Urinary bladder (tissue), 4 donors: ENCODE results near the gene AGR2. TPM values are rescaled to one million over a fixed set of nuclear protein-coding genes. Genes with fewer than 3 reads are reported as not detected.

Source experiments
- DNase-seq: peaks from one replicate; pipeline ENCODE4 v3.0.0-alpha.2; 2015; ENCODE audit errors: extremely low spot score
- H3K27ac ChIP-seq: one replicate; pipeline ENCODE4 v1.5.1; 2013; ENCODE audit warnings: low read depth, mild to moderate bottlenecking, moderate library complexity
- H3K36me3 ChIP-seq: one replicate; pipeline ENCODE4 v1.6.1; 2013; ENCODE audit warnings: mild to moderate bottlenecking, moderate library complexity; ENCODE audit not compliant: insufficient read depth
- H3K4me1 ChIP-seq: one replicate; pipeline ENCODE4 v1.6.1; 2013; ENCODE audit warnings: mild to moderate bottlenecking, moderate library complexity; ENCODE audit not compliant: insufficient read depth
- H3K4me3 ChIP-seq: one replicate; pipeline ENCODE4 v1.5.1; 2013; ENCODE audit warnings: low read depth, low read length
- WGBS: extraction: QIAGEN DNeasy Blood & Tissue Kit; methylation state at CpG from one replicate; pipeline ENCODE4 v1.1.7; 2013; 5-methylcytosine and 5-hydroxymethylcytosine counted together
- polyA plus RNA-seq: library from polyadenylated mRNA; stranded (reverse); fragments of 200-250 nt; gene quantifications from one replicate; pipeline ENCODE4 v1.2.3, GENCODE V29; 2013
- total RNA-seq: library from RNA; depleted of rRNA; stranded (reverse); fragments of >200 nt; gene quantifications from one replicate; pipeline ENCODE4 v1.2.3, GENCODE V29; 2014
- donor health status: healthy with polysubstance abuse.
- donor health status: healthy.

The AGR2 gene
- total and polyA plus RNA-seq, 2 donors = 57.3 to 88.3 TPM

- peak overlapping the region; percentile 13 for H3K4me3 ChIP-seq
Measured at GRCh38 chr7:16803881-16804673, 722 bp downstream of the AGR2 start.

GRCh38 chr7:16803125-16803524 is 1.7 kb downstream of the AGR2 start:
- Histone ChIP-seq H3K4me3 (no peak overlapping the region), H3K4me1 (no peaks in the 10 kb centered on the region), H3K27ac (no peak overlapping the region), H3K36me3 (no peaks in the 10 kb centered on the region)
- no peak for DNase-seq
- WGBS = 83% methylated on average over 4 of the region's 4 CpGs

More at GRCh38 chr7:16803881-16804673, 722 bp downstream of the AGR2 start:
- no peaks in the 10 kb centered on the region for H3K4me1 ChIP-seq
- no peaks in the 10 kb centered on the region for H3K36me3 ChIP-seq
- WGBS = 80% methylated on average over 7 of the region's 7 CpGs
- DNase-seq = no peak
- H3K27ac ChIP-seq = no peak overlapping the region

- DNase-seq = no peak
Measured at GRCh38 chr7:16801579-16801978, 3.2 kb downstream of the AGR2 start.

DNA sequence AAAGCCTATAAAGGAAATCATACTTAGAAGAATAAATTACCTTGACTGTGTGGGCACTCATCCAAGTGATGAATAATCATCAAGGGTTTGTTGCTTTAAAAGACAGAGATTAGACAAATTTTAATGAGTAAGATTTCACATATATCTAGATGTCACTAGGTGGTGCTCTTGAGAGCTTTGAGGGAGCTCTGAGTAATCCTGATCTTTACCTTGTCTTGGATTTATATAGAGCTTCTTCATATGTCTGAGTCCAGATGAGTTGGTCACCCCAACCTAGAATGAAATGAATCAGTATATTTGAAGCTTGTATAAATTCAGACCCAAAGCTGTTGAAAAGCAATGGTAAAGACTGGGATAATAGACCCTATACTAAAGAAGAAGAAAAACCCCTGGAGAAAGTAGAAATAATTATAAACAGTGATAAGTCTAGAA is 3.7 kb downstream of the AGR2 start:
- Histone ChIP-seq H3K36me3 (no peaks in the 10 kb centered on the region), H3K4me3 (no peak overlapping the region)
- DNase-seq = no peak

More at GRCh38 chr7:16801579-16801978, 3.2 kb downstream of the AGR2 start:
- Histone ChIP-seq H3K36me3 (no peaks in the 10 kb centered on the region), H3K27ac (no peak overlapping the region), H3K4me3 (no peak overlapping the region), H3K4me1 (no peaks in the 10 kb centered on the region)
- 94% methylated on average over 4 of the region's 4 CpGs for WGBS

GRCh38 chr7:16795624-16796023 is 9.2 kb downstream of the AGR2 start:
- no peaks in the 10 kb centered on the region for H3K36me3 ChIP-seq
- no peak overlapping the region for H3K27ac ChIP-seq
- H3K4me3 ChIP-seq = no peak overlapping the region
- WGBS = 55% methylated on average over 6 of the region's 6 CpGs
- no peak for DNase-seq
- no peaks in the 10 kb centered on the region for H3K4me1 ChIP-seq

More for the DNA sequence above, 3.7 kb downstream of the AGR2 start:
- H3K27ac ChIP-seq = no peak overlapping the region
- no peaks in the 10 kb centered on the region for H3K4me1 ChIP-seq

- 62% methylated on average over 3 of the region's 3 CpGs for WGBS
- no peak overlapping the region for H3K27ac ChIP-seq
- no peak overlapping the region for H3K4me3 ChIP-seq
- no peak for DNase-seq
- H3K36me3 ChIP-seq = no peaks in the 10 kb centered on the region
- no peaks in the 10 kb centered on the region for H3K4me1 ChIP-seq
Measured at GRCh38 chr7:16794986-16795385, 9.8 kb downstream of the AGR2 start.

DNA sequence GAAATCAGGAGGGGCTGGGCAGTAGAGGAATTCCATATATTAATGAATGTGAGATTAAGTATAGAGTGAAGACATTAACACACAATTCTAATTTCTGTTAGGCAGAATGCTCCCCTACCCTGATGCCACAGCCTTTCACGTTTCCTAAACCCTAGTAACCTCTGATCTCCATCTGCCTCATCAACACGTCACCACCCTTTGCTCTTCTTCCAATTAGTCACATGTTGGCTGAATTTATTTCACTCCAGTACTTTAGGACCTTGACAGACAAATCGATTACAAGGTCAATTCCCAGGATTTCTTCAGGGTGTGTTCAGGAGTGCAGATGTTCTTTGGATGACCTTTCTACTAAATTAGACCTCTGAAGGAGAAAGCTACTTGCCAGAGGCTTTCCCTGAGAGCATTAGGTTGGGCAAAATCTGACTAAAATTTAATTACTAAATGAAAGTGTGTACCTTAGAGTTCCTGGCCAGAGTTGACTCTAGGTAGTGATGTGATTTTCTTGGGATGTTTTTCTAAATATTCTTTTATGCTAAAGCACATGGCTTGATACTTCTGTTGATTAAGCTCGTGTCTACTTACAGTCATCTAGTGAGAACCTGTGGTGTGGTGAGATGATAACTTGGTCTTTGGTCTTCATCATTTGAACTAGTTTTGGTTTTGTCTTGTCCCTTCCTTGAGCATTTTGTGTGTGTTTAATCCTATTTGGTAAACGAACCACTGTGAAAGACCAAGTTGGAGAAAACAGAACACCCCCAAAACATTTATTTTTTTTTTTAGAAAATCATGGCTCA is 12.7 kb downstream of the AGR2 start:
- H3K4me3 ChIP-seq = no peak overlapping the region
- DNase-seq = no peak
- WGBS = 79% methylated on average over 5 of the region's 5 CpGs
- H3K36me3 ChIP-seq = no peaks in the 10 kb centered on the region
- no peaks in the 10 kb centered on the region for H3K4me1 ChIP-seq
- no peak overlapping the region for H3K27ac ChIP-seq

DNA sequence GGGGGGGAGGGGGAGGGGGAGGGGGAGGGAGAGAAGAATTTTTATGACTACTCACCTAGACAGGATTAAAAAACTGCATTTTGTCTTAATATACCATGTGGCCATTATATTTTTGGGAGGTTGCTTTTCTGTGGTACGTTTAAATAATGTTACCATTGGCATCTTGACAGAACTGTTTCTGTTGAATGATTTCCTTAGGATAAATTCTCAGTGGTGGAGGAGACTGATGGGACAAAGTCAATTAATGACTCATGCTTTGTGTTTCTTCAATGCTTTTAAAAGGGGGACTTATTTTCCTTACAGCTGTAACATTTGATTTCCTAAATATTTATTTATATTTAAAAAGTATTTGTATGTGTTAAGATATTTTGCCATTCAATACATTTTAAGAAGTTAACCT is 13.7 kb downstream of the AGR2 start:
- 40% methylated on average over 1 of the region's 1 CpG for WGBS
- H3K4me3 ChIP-seq = no peak overlapping the region
- no peak overlapping the region for H3K27ac ChIP-seq
- H3K36me3 ChIP-seq = no peaks in the 10 kb centered on the region
- H3K4me1 ChIP-seq = no peaks in the 10 kb centered on the region
- DNase-seq = no peak

DNA sequence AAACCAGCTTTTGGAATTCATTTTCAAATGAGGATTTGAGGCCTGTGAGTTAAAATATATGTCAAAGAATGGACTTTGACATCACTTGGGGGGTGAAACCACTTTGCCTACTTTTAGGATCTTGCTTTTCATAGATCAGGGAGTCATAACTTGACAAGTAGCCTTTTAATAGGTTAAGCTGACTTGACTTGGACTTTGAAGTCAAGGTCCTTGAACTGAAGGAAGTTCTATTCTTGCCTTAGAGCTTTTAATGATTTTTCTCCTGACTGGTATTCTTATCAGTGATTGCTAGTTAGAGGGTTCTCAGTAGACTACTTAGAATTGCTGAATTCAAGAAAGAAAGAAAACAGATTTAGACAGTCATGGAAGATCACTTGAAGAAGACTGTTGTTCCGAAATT is 17.7 kb downstream of the AGR2 start:
- H3K4me1 ChIP-seq = no peaks in the 10 kb centered on the region
- no peak for DNase-seq
- WGBS = 96% methylated on average over 1 of the region's 1 CpG

DNA sequence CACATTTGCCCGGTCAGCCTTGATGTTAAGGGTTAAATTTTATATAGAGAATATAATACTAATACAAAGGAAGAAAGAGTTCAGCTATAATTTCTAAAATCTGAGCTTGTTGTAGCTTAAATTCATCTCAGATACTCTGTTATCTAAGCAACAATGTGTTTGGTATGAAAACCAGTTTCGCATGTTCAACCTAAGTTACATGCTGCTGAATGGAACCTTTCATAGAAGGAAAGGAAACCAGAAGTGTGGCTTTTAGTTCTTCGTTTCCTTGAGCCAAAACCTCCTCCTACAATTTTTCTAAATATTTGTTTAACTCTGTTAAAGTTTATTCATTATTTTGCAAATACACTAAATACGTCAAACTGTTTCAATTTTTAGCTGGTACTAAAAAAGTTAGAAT is 18.5 kb downstream of the AGR2 start:
- DNase-seq = no peak
- H3K4me1 ChIP-seq = no peaks in the 10 kb centered on the region
- H3K27ac ChIP-seq = no peak overlapping the region
- H3K4me3 ChIP-seq = no peak overlapping the region
- WGBS = 63% methylated on average over 4 of the region's 4 CpGs
- H3K36me3 ChIP-seq = no peaks in the 10 kb centered on the region

More for the DNA sequence above, 17.7 kb downstream of the AGR2 start:
- H3K27ac ChIP-seq = no peak overlapping the region
- no peaks in the 10 kb centered on the region for H3K36me3 ChIP-seq
- H3K4me3 ChIP-seq = no peak overlapping the region

DNA sequence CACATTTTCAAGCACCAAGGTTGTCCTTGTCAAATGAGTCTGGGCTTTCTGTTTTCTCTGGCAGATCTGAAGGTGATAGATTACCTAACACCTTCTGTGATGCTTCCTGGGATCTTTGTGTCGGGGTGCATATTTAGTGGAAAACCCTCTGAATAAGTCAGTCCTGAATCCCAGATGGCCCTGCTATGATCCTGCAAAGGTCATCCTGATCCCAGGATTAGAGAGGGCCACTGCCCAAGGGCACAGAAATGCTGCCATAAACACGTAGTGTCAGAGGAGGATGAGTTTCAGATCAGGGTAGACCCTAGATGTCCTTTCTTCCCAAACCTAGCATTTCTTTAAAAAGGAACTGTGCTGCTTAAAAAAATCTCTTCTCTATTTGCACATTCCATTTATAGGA is 19.0 kb downstream of the AGR2 start:
- H3K4me3 ChIP-seq = no peak overlapping the region
- no peaks in the 10 kb centered on the region for H3K4me1 ChIP-seq
- no peaks in the 10 kb centered on the region for H3K36me3 ChIP-seq
- WGBS = 85% methylated on average over 2 of the region's 2 CpGs
- no peak for DNase-seq
- H3K27ac ChIP-seq = no peak overlapping the region

DNA sequence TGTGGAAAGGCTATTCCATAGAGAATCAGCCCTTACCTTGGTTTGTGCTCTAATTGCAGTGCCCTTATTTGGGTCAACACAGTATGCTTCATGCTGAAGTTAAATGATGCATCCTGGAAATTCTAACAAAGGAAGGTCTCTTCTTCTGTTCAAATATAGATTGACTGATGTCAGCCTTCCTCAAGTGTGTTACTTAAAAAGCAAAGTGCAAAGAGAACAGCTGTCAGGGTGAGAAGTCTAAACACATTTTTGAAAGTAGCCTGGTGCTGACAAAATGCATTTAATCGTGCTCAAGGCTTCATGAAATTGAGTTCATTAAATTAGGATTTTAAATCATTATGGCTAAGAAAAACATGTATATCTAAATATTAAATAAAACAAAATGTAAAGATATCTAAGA is 19.5 kb downstream of the AGR2 start:
- WGBS = 89% methylated on average over 1 of the region's 1 CpG
- Histone ChIP-seq H3K27ac (no peak overlapping the region), H3K36me3 (no peaks in the 10 kb centered on the region), H3K4me3 (no peak overlapping the region), H3K4me1 (no peaks in the 10 kb centered on the region)
- no peak for DNase-seq

DNA sequence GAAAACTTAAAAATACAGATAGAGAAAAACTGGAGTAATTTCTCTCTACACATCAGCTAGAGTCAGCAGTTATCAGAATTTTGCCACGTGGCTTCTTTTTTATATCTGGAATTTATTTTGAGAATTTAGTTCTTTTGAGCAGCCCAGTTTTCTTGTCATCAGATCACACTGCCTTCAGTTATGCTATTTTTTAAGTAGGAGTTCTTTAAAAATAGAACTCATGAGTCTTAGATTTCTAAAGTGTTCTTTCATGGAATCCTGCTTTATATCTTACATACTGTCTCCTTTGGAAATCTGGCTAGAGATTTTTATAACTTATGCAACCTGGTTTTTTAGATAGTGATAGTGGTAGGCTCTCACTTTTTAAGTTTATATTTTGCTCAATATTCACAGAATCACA is 24.2 kb downstream of the AGR2 start:
- Histone ChIP-seq H3K4me1 (no peaks in the 10 kb centered on the region), H3K36me3 (no peaks in the 10 kb centered on the region), H3K4me3 (no peak overlapping the region), H3K27ac (no peak overlapping the region)
- 65% methylated on average over 1 of the region's 1 CpG for WGBS
- DNase-seq = no peak

- Histone ChIP-seq H3K27ac (no peak overlapping the region), H3K36me3 (no peaks in the 10 kb centered on the region), H3K4me3 (no peak overlapping the region), H3K4me1 (no peaks in the 10 kb centered on the region)
- DNase-seq = no peak
- 55% methylated on average over 1 of the region's 1 CpG for WGBS
Measured at GRCh38 chr7:16779051-16779450, 25.7 kb downstream of the AGR2 start.
